ENCODE data around the gene VOPP1. TPM values are rescaled to one million over a fixed set of nuclear protein-coding genes. Genes with fewer than 3 reads are reported as not detected.

VOPP1 gene
- total RNA-seq, 6 experiments from 2014 or later: 103 to 135 (median 122) TPM

GRCh38 chr7:55592492-55592891, 20.2 kb upstream of the VOPP1 start:
- Mint-ChIP-seq H3K4me3 (no peak overlapping the region), H3K27me3 (ENCODE audit: insufficient read depth) (peaks cover 6% of the 10 kb centered on the region), H3K27ac (no peak overlapping the region), H3K9me3 (no peaks in the 10 kb centered on the region), H3K4me1 (ENCODE audit: low read depth) (peaks cover 30% of the 10 kb centered on the region), H3K36me3 (ENCODE audit: low read depth) (no peaks in the 10 kb centered on the region)
- no peak for TF ChIP-seq CTCF (IDR thresholded peaks at IDR 0.05)
- DNase-seq: no peak

GRCh38 chr7:55591282-55591931, 19.1 kb upstream of the VOPP1 start:
- Mint-ChIP-seq H3K4me3 (no peak overlapping the region), H3K9me3 (no peaks in the 10 kb centered on the region), H3K27ac (no peak overlapping the region), H3K27me3 (ENCODE audit: insufficient read depth) (peaks cover 6% of the 10 kb centered on the region), H3K4me1 (ENCODE audit: low read depth) (peaks cover 30% of the 10 kb centered on the region), H3K36me3 (ENCODE audit: low read depth) (no peaks in the 10 kb centered on the region)
- TF ChIP-seq CTCF (IDR thresholded peaks at IDR 0.05): no peak
- DNase-seq: no peak

GRCh38 chr7:55590517-55591281, 18.4 kb upstream of the VOPP1 start:
- no peak overlapping the region for H3K4me3 Mint-ChIP-seq
- H3K36me3 Mint-ChIP-seq (ENCODE audit: low read depth): no peaks in the 10 kb centered on the region
- no peak overlapping the region for H3K27ac Mint-ChIP-seq
- no peak for DNase-seq
- H3K4me1 Mint-ChIP-seq (ENCODE audit: low read depth): peaks cover 30% of the 10 kb centered on the region
- peaks cover 9% of the 10 kb centered on the region for H3K27me3 Mint-ChIP-seq (ENCODE audit: insufficient read depth)
- no peaks in the 10 kb centered on the region for H3K9me3 Mint-ChIP-seq
- TF ChIP-seq CTCF (IDR thresholded peaks at IDR 0.05): no peak

GRCh38 chr7:55589905-55590304, 17.6 kb upstream of the VOPP1 start:
- Mint-ChIP-seq H3K36me3 (ENCODE audit: low read depth) (no peaks in the 10 kb centered on the region), H3K27me3 (ENCODE audit: insufficient read depth) (peaks cover 12% of the 10 kb centered on the region), H3K4me1 (ENCODE audit: low read depth) (peaks cover 30% of the 10 kb centered on the region), H3K27ac (no peak overlapping the region), H3K4me3 (no peak overlapping the region), H3K9me3 (no peaks in the 10 kb centered on the region)
- no peak for TF ChIP-seq CTCF (IDR thresholded peaks at IDR 0.05)
- no peak for DNase-seq

GRCh38 chr7:55588976-55589604, 16.8 kb upstream of the VOPP1 start:
- H3K27me3 Mint-ChIP-seq (ENCODE audit: insufficient read depth): peaks cover 12% of the 10 kb centered on the region

More at GRCh38 chr7:55588976-55589604, 16.8 kb upstream of the VOPP1 start:
- DNase-seq: no peak
- no peak for TF ChIP-seq CTCF (IDR thresholded peaks at IDR 0.05)
- Mint-ChIP-seq H3K27ac (no peak overlapping the region), H3K4me3 (no peak overlapping the region), H3K36me3 (ENCODE audit: low read depth) (no peaks in the 10 kb centered on the region), H3K4me1 (ENCODE audit: low read depth) (peaks cover 30% of the 10 kb centered on the region), H3K9me3 (no peaks in the 10 kb centered on the region)

Data from HFFc6 (cell line).